Stimulated activated CD4-positive, alpha-beta T cell treated with anti-CD3 and anti-CD28 coated beads, Interleukin-1b, Interleukin-23, amount 100 ng/mL, for 1 hour (primary cell): ENCODE results near the gene POMGNT2.

Source experiments
- DNase-seq, 2 donors: peaks; one replicate each; pipeline ENCODE4 v3.0.0-alpha.2; 2020; ENCODE audit warnings: low read depth in 2 of 2

Gene POMGNT2

GRCh38 chr3:43043793-43044192 is 62.1 kb downstream of the POMGNT2 start:
- no peak for DNase-seq

DNA sequence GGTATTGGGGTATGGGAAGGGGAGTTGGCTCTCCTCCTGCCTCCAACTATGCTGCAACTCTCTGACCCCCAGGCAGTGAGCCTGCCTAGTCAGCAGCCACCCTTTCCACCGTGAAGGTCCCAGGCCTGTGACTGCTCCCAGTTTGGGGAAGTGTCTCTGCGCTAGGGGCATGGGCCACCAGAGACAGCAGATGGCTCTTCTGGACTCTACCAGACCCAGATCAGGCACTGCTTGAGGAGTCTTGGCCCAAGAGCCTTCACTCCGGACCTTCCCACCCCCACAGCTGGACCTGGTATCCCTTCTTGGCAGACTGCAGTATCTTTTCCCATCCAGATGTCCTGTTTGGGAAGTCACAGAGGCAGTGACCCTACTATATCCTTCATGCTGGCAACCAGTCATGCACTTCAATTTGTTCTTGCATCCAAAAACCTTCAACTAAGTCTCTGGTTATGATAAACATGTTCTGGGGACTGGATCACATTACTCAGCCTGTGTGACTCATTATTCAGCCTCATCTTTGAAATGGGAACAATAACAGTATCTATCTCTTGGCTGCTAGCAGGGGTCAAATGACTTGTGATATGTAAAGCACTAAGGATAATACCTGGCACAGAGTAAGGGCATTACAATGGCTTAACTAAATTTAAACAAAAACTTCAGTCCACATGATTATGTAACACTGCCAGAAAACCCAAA is 62.7 kb downstream of the POMGNT2 start:
- DNase-seq: no peak

- no peak for DNase-seq
These were observed 64.4 kb downstream of the POMGNT2 start for GRCh38 chr3:43041517-43041916.

- DNase-seq: no peak
These were observed 67.9 kb downstream of the POMGNT2 start for GRCh38 chr3:43038010-43038409.

DNA sequence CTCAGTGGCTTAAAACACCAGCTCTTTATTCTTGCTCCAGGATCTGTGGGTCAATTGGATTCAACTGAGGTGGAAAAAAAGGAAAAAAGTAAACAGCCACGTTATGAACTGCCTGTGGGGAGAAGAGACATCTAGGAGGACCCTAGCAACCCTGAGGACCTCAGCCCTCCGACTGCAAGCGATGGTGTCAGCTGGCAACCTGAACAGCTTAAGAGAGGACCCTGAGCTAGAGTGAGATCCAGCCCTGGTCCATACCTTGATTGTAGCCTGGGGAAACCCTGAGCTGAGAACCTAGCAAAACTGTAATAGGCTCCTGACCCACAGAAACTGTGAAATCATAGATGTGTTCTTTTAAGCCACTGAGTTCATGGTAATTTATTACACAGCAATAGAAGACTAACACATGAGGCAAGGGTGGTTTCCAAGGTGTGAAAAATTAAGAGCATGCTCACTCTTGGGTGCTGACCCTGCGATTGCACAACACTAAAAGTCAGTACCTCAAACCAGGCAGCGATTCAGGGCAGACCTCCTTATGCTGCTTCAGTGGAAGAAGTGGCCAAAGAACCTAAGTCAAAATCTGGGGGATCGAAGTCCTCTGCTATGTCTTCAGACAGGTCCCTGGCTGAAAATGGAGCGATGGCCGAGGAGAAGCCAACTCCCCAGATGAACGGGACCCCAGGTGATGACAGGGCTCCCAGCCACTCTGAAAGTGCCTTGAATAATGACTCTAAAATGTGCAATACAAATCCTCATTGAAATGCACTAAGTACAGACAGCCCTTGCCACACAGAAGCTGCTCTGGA is 69.1 kb downstream of the POMGNT2 start:
- DNase-seq: no peak

GRCh38 chr3:43035801-43036365 is 70.0 kb downstream of the POMGNT2 start:
- DNase-seq: no peak

GRCh38 chr3:43034911-43035310 is 71.0 kb downstream of the POMGNT2 start:
- no peak for DNase-seq

DNA sequence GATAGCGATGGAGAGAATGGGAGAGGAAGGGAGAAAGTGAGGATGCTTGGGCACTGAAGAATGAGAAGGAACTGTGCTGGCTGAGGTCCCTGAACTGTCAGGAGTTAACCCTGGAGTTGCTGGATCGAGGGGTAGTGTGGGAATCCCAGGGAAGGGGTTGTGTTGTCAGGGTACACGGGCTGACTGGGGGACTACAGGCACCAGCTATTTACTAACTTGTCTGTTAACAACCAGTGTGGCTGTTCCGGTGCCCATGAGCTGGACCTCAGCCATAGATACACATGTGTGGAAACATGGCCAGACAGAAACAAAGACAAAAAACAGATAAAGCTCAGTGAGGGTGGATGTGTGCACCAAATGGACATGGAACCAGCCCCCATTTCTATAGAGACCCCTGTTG is 71.7 kb downstream of the POMGNT2 start:
- no peak for DNase-seq

GRCh38 chr3:43032646-43033628 is 72.9 kb downstream of the POMGNT2 start:
- no peak for DNase-seq

GRCh38 chr3:43031889-43032545 is 73.9 kb downstream of the POMGNT2 start:
- DNase-seq: no peak

DNA sequence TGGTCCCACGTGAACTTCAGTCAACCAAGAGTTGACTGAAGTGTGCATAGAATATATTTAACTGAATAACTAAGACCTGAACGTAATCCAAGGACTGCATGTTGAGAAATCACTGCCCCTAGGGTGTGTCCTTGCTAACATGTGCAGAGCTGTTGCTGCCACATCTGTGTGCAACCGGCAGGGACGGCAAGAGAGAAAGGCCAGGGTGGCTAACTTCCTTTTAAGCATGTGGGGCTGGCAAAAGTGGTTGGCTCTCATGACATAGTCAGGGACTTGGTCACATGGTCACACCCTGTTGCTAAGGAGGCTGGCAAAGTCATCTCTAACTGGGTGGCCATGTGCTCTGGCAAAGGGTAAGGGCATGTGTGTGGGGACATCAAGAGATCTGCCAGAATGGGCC is 74.4 kb downstream of the POMGNT2 start:
- DNase-seq: no peak

DNA sequence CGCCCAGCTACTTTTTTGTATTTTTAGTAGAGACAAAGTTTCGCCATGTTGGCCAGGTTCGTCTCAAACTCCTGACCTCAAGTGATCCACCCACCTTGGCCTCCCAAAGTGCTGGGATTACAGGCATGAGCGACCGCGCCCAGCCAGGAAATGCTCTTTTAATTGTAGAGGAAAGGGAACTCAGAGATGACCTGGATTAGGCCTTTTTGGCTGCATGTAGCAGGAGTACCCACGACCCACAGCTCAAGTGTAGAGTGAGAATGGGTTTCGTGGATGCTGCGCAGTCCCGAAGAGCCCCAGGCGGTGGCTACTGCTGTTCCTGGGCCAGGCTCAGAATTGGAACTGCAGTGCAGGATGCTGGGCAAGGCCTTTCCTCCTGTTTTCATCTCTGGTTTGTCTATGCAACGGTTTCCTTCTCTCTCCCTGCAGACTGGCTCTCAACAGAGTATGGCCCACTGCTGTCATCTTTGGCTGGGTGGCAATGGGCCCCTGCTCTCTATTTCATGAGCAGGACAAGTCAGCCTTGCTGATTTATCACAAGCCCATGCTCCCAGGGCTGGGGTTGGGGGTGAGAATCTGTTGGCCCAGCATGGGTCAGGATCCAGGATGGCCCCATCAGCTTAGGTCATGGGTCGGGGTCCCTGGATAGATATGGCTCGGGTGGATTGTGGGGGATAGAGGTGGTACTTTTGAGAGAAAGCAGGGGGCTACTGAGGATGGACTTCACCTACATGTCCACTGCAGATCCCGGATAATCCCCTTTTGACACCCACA is 75.5 kb downstream of the POMGNT2 start:
- DNase-seq: no peak
